ENCODE measurements around the gene UGT3A2.

Gene UGT3A2, protein sequence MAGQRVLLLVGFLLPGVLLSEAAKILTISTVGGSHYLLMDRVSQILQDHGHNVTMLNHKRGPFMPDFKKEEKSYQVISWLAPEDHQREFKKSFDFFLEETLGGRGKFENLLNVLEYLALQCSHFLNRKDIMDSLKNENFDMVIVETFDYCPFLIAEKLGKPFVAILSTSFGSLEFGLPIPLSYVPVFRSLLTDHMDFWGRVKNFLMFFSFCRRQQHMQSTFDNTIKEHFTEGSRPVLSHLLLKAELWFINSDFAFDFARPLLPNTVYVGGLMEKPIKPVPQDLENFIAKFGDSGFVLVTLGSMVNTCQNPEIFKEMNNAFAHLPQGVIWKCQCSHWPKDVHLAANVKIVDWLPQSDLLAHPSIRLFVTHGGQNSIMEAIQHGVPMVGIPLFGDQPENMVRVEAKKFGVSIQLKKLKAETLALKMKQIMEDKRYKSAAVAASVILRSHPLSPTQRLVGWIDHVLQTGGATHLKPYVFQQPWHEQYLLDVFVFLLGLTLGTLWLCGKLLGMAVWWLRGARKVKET

DNA sequence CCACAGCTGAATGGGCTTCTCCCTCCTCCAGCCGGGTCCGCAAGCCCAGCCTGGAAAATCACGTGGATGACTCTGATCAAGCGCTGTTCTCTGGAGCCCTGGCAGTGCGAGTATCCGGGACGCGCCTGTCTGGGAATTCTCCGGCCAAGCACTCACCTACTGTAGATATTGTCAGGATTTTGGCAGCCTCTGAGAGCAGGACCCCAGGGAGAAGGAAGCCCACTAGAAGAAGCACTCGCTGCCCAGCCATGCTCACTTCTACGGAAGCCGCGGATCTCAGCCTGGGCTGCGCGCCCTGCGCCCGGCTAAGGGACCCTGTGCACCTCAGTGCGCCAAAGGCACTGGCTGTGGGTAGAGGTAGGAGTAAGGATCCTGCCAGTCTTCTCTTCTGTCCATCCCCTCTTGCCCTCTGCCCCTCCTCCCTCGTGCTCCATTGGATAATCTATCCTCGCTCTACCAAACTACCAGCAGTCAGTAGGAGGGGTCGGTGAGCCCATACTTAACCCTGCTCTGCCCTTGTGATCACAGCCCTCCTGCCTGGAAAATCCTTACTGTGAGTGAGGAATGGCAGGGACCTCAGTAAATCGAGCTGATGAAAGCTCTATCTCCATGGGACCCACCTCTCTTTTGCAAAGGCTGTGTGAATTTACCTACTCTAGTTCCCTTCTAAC lies at the start of gene UGT3A2:
TSS of gene UGT3A2 (minus strand) at position 343 of the 671 bp plus-strand sequence. CDS start at position 250, 93 bp downstream.
- DNase-seq (ENCODE audit: insufficient read length, low spot score) = no peak
- FAIRE-seq = no peak

- DNase-seq (ENCODE audit: insufficient read length, low spot score) = no peak
- no peak for FAIRE-seq
Observed at GRCh38 chr5:36111238-36111637, 44.6 kb upstream of the UGT3A2 start.

GRCh38 chr5:36108758-36109460 lies 42.2 kb upstream of the UGT3A2 start:
- no peak for FAIRE-seq
- no peak for DNase-seq (ENCODE audit: insufficient read length, low spot score)

DNA sequence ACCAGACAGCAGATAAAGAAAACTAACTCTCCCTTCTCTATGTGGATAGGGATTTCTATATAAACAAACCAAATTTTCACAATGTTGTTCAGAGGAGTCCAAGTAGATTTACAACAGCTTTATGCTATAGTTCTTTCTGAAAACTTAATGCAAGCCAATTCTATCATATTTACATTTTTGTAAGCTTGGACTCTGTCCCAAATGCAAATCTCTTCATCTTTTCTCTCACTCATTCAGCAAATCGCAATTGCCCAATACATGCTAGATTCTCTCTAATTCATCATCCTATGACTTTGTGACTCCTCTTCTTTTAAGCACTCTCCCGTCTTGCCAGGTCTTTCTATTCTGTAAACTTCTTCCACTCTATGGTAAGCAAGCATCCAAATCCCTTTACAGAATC lies 39.1 kb upstream of the UGT3A2 start:
- DNase-seq (ENCODE audit: insufficient read length, low spot score) = no peak
- no peak for FAIRE-seq

DNA sequence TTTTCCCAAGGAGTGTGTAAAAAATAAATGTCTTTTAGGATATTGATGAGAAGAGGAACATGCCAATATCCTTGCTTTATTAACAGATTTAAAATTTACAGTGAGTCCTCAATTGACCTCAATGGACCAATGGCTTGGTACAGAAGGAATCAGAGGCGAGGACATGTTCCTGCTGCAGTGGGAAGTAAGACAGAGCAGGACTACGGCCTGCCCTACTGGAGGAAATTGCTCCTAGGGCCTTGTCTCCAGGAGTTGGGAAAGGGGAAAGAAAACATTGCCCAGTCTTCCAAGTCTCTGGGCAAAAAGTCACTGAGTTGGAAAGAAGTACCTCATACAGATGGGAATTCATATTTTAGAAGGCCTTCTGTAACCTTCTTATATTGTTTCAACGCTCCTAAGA lies 33.1 kb upstream of the UGT3A2 start:
- DNase-seq (ENCODE audit: insufficient read length, low spot score) (no peak), FAIRE-seq (no peak)

DNA sequence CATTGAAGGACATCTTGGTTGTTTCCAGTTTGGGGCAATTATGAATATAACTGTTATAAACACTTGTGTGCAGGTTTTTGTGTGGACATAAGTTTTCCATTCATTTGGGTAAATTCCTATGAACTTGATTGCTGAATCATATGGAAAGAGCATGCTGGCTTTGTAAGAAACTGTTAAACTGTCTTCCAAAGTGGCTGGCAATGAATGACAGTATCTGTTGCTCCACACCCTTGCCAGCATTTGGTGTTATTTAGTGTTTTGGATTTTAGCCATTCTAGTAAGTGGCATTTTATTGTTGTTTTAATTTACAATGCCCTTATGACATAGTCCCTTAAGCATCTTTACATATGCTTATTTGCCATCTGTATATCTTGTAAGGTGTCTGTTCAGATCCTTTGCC lies 29.8 kb upstream of the UGT3A2 start:
- FAIRE-seq = no peak

DNA sequence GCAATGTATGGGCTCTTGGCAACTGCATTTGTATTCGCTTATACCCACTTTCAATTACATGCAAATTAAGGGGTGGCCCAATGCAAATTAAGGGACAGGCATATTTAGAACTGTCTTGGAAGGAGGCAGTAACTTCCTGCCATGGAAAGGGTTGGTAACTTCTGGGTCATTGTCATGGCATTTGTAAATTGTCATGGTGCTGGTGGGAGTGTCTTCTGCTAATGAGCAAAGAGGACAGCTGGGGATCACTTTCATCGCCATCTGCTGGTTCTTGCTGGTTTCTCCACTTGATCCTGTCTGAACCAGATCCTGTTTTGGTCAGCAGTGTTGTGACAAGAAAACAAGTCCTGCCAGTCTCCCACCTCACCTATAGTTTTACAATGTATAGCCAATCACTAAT lies 23.3 kb upstream of the UGT3A2 start:
- FAIRE-seq (no peak), DNase-seq (ENCODE audit: insufficient read length, low spot score) (no peak)

More for the DNA sequence above, 29.8 kb upstream of the UGT3A2 start:
- DNase-seq (ENCODE audit: insufficient read length, low spot score) = no peak

DNA sequence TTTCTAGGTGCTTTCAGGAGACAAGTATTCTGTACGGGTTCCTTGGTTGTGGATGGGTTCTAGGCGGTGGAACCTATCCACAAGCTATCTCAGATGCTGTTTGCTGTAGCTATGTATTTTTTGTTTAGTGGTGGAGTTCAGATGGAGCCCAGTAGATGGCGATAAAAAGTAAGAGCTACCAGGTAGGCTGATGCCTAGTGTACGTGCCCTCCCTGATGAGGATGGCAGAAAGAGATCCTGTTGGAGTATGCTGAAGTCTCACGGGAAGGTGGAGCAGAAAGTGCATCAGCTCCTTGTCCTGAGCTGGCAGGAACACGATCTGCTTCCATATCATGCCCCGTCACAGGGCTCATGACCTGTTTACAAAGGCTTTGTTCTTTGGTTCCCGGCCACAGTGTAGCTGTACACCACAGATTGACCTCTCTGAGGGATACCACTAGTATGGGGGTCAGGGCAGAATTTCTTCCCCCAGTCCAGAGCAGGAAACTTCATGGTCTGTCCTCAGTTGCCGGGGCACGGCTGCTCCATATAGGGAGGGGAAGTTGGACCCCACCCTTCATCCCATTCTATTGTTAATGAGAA lies 12.6 kb upstream of the UGT3A2 start:
- peak; percentile 90 for FAIRE-seq

GRCh38 chr5:36078430-36078829 lies 11.7 kb upstream of the UGT3A2 start:
- DNase-seq (ENCODE audit: insufficient read length, low spot score) (no peak), FAIRE-seq (no peak)

More for the DNA sequence above, 12.6 kb upstream of the UGT3A2 start:
- peak; percentile 56 for DNase-seq (ENCODE audit: insufficient read length, low spot score)

GRCh38 chr5:36073595-36074216 lies 7.0 kb upstream of the UGT3A2 start:
- FAIRE-seq = no peak
- no peak for DNase-seq (ENCODE audit: insufficient read length, low spot score)

- FAIRE-seq (peak; percentile 57), DNase-seq (ENCODE audit: insufficient read length, low spot score) (no peak)
Observed at GRCh38 chr5:36070687-36071571, 4.2 kb upstream of the UGT3A2 start.

DNA sequence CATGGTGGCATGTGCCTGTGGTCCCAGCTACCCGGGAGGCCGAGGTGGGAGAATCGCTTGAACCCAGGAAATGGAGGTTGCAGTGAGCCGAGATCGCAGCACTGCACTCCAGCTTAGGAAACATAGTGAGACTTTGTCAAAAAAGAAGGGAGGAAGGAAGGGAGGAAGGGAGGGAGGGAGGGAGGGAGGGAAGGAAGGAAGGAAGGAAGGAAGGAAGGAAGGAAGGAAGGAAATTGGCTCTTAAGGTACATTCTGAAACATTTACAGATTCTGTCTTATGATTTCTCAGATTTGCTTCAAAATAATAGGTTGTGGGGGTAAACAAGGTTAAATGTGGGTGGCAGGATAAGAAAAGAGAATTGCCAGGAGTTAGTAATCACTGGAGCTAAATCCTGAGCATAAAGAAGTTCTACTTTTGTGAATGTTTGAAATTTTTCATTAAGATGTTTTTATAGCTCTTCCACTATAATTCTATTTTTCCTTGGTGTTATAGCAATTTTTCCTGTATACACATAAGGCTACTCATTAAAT lies 2.1 kb upstream of the UGT3A2 start:
- FAIRE-seq (no peak), DNase-seq (ENCODE audit: insufficient read length, low spot score) (no peak)

DNA sequence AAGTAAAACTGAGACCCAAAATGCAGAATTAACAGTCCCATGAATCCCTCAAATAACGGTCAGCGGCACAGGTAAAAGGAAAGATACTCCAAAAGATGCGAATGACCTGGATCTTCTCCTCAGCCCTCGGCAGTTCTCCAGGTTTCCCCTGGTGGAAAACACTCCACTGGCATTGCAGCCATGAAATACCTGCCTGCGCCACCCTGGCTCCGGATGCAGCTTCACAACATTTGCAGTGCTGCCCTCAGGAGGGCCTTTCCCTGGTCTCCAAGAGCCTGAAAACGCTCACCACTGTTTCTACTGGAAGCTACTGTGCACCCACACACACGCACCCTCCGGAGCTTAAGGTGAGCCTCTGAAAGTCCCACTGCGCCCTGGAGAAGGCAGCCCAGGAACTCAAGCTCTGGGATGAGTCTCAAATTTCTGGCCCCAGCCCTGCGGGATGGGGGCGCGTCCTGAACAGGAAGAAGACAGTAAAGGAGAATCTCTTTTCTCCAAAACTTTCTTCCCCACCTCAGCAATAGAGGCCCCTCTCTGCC lies 612 bp downstream of the UGT3A2 start:
- no peak for FAIRE-seq
- no peak for DNase-seq (ENCODE audit: insufficient read length, low spot score)

DNA sequence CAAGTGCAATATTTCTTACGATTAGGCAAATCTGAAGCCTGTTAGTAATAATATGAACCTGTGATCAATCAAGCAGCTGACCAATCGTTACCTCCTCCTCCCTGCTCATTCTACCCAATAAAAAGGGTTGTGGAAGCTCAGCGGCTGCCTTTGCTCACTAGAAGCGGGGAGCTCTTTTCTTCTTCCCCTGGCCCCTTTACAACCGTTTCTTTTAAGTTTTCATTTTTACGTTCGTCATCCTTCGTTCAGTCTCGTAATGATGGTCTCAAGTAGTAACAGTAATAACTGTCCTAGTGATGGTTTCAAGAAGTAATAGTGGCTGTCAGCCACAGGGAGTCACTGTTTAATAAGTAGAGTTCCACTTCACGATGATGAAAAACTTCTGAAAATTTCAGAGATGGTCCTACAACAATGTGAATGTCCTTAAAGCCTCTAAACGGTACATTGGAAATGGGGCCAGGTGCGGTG lies 6.2 kb downstream of the UGT3A2 start:
- DNase-seq (ENCODE audit: insufficient read length, low spot score) (no peak), FAIRE-seq (no peak)

GRCh38 chr5:36059571-36060419 lies 6.9 kb downstream of the UGT3A2 start:
- FAIRE-seq (no peak), DNase-seq (ENCODE audit: insufficient read length, low spot score) (no peak)

DNA sequence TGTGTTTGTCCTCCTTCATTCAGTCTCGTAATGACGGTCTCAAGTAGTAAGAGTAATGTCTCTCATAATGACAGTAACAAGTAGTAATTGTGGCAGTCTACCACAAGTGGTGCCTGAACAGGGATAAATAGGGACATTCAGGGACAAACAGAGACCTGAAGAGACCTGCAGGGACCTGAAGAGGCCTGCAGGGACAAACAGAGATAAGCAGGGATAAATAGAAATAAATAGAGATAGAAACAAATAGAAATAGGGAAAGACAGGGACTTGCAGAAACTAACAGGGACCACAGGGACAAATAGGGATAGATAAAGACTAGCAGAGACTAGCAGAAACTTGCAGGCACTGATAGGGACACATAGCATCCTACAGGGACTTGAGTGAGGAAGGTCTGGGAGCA lies 7.9 kb downstream of the UGT3A2 start:
- DNase-seq (ENCODE audit: insufficient read length, low spot score) = no peak
- no peak for FAIRE-seq

GRCh38 chr5:36057386-36057785 lies 9.3 kb downstream of the UGT3A2 start:
- DNase-seq (ENCODE audit: insufficient read length, low spot score) = no peak
- no peak for FAIRE-seq

- no peak for FAIRE-seq
Observed at GRCh38 chr5:36056422-36056821, 10.3 kb downstream of the UGT3A2 start.

More at GRCh38 chr5:36056422-36056821, 10.3 kb downstream of the UGT3A2 start:
- no peak for DNase-seq (ENCODE audit: insufficient read length, low spot score)
